G401.6 (cell line): ENCODE measurements around the gene LITAF.
"Not testable (repeated sequence)": the region's sequence is repeated elsewhere in the genome, so short reads cannot be mapped to it uniquely, and the experiment has no call there.

ENCODE experiments used
- FAIRE-seq: peaks from 2 replicates; lab custom pipeline; 2012; peaks lifted over from hg19 to GRCh38; lab: Jason Lieb, UNC

LITAF gene

GRCh38 chr16:11620243-11621003 is 33.7 kb upstream of the LITAF start:
- no peak for FAIRE-seq

GRCh38 chr16:11619327-11619851 is 32.7 kb upstream of the LITAF start:
- no peak for FAIRE-seq

- no peak for FAIRE-seq
Measured at GRCh38 chr16:11618107-11618717, 31.5 kb upstream of the LITAF start.

GRCh38 chr16:11615748-11616447 is 29.2 kb upstream of the LITAF start:
- no peak for FAIRE-seq

- no peak for FAIRE-seq
Measured at GRCh38 chr16:11614587-11615175, 28.0 kb upstream of the LITAF start.

GRCh38 chr16:11613381-11614303 is 26.9 kb upstream of the LITAF start:
- no peak for FAIRE-seq

GRCh38 chr16:11612665-11613025 is 25.9 kb upstream of the LITAF start:
- FAIRE-seq = no peak

- FAIRE-seq = no peak
Measured at GRCh38 chr16:11611871-11612664, 25.3 kb upstream of the LITAF start.

GRCh38 chr16:11610580-11610979 is 23.9 kb upstream of the LITAF start:
- FAIRE-seq = no peak

- no peak for FAIRE-seq
Measured at GRCh38 chr16:11610121-11610505, 23.4 kb upstream of the LITAF start.

GRCh38 chr16:11609474-11610120 is 22.9 kb upstream of the LITAF start:
- FAIRE-seq = no peak

- no peak for FAIRE-seq
Measured at GRCh38 chr16:11605891-11606290, 19.2 kb upstream of the LITAF start.

- FAIRE-seq = no peak
Measured at GRCh38 chr16:11605564-11605886, 18.8 kb upstream of the LITAF start.

GRCh38 chr16:11604783-11605563 is 18.3 kb upstream of the LITAF start:
- FAIRE-seq = no peak

- FAIRE-seq = not testable (repeated sequence)
Measured at GRCh38 chr16:11604296-11604695, 17.6 kb upstream of the LITAF start.

GRCh38 chr16:11603331-11603750 is 16.6 kb upstream of the LITAF start:
- FAIRE-seq = no peak

GRCh38 chr16:11602321-11602720 is 15.6 kb upstream of the LITAF start:
- no peak for FAIRE-seq

- FAIRE-seq = no peak
Measured at GRCh38 chr16:11601911-11602310, 15.2 kb upstream of the LITAF start.

GRCh38 chr16:11601425-11601824 is 14.7 kb upstream of the LITAF start:
- FAIRE-seq = no peak

GRCh38 chr16:11599579-11599978 is 12.9 kb upstream of the LITAF start:
- FAIRE-seq = no peak
